ENCODE results near the gene ITK.

The ITK gene

DNA sequence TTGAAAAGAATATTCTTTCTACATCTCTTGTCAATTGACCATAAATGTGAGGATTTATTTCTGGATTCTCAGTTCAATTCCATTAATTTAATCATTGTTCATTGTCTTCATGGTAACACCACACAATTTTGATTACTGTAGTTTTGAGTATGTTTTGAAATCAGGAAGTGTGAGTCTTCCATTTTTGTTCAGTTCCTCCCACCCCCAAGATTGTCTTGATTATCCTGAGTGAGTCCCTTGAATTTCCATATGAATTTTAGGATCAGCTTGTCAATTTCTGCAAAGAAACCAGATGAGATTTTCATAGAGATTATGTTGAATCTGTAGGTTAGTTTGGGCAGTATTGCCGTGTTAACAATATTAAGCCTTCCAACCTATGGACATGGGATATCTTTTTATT is 94.8 kb downstream of the ITK start:
- DNase-seq (ENCODE audit: low read depth, low spot score) = no peak
- CTCF ChIA-PET = interaction anchor here (4.6 kb wide), 1 partner anchor 23 kb away, joined by 32 read pairs; no protein-coding TSS in a partner anchor
- H3K4me3 ChIP-seq (ENCODE audit: low read depth, low read length) = no peak overlapping the region
- POLR2A ChIA-PET = no interaction called here
- TF ChIP-seq CTCF (IDR thresholded peaks at IDR 0.05; ENCODE audit: insufficient read depth, low read length, missing control alignments) = no peak

GRCh38 chr5:157278319-157279037 is 97.8 kb downstream of the ITK start:
- ChIA-PET CTCF (interaction anchor here (1.0 to 2.6 kb wide), 4 partner anchors 11 to 34 kb away, joined by 3 to 17 read pairs (median 4); no protein-coding TSS in a partner anchor), POLR2A (no interaction called here)
- no peak for DNase-seq (ENCODE audit: low read depth, low spot score)
- no peak for TF ChIP-seq CTCF (IDR thresholded peaks at IDR 0.05; ENCODE audit: insufficient read depth, low read length, missing control alignments)
- no peak overlapping the region for H3K4me3 ChIP-seq (ENCODE audit: low read depth, low read length)

- DNase-seq (ENCODE audit: low read depth, low spot score) = no peak
- ChIA-PET CTCF (interaction anchor here (1.0 to 2.6 kb wide), 3 partner anchors 12 to 33 kb away, joined by 4 to 17 read pairs (median 5); no protein-coding TSS in a partner anchor), POLR2A (no interaction called here)
- TF ChIP-seq CTCF (IDR thresholded peaks at IDR 0.05; ENCODE audit: insufficient read depth, low read length, missing control alignments) = no peak
- H3K4me3 ChIP-seq (ENCODE audit: low read depth, low read length) = no peak overlapping the region
Measured at GRCh38 chr5:157279605-157280239, 99.1 kb downstream of the ITK start.

DNA sequence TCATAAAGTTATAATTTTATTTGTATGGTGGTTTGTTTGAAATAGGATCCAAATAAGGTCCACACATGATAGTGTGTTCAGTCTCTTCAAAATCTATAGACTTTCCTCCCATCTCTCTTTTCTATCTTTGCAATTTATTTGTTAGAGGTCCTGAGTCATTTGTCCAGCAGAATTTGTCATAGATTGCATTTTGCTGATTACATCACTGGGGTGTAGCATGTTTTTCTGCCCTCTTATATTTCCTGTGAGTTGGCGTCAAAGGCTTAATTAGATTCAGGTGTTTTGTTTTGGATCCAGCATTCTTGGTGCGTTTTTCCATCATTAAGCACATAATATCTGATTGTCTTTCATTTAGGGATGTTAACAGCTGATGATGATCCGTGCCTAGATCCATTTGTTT is 100.3 kb downstream of the ITK start:
- no peak overlapping the region for H3K4me3 ChIP-seq (ENCODE audit: low read depth, low read length)
- CTCF ChIA-PET = interaction anchor here (2.6 kb wide), 1 partner anchor 27 kb away, joined by 17 read pairs; no protein-coding TSS in a partner anchor
- peak; percentile 42 for DNase-seq (ENCODE audit: low read depth, low spot score)
- no peak for TF ChIP-seq CTCF (IDR thresholded peaks at IDR 0.05; ENCODE audit: insufficient read depth, low read length, missing control alignments)
- POLR2A ChIA-PET = no interaction called here

DNA sequence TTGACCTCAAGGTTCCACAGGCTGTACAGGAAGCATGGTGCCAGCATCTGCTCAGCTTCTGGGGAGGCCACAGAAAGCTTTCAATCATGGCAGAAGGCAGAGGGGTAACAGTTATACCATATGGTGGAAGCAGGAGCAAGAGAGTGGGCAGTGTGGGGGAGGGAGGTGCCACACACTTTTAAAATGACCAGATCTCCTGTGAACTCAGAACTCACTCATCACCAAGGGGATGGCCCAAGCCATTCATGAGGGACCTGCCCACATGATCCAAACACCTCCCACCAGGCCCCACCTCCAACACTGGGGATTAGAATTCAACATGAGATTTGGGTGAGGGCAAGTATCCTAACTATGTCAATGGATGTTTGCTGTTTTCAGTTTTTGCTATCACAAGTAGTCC is 101.5 kb downstream of the ITK start:
- TF ChIP-seq CTCF (IDR thresholded peaks at IDR 0.05; ENCODE audit: insufficient read depth, low read length, missing control alignments) = no peak
- no peak for DNase-seq (ENCODE audit: low read depth, low spot score)
- POLR2A ChIA-PET = no interaction called here
- no peak overlapping the region for H3K4me3 ChIP-seq (ENCODE audit: low read depth, low read length)
- CTCF ChIA-PET = no interaction called here

- POLR2A ChIA-PET = no interaction called here
- no peak for TF ChIP-seq CTCF (IDR thresholded peaks at IDR 0.05; ENCODE audit: insufficient read depth, low read length, missing control alignments)
- CTCF ChIA-PET = no interaction called here
- no peak for DNase-seq (ENCODE audit: low read depth, low spot score)
- no peak overlapping the region for H3K4me3 ChIP-seq (ENCODE audit: low read depth, low read length)
Measured at GRCh38 chr5:157283434-157283833, 102.8 kb downstream of the ITK start.
